GM12872 (cell line): Measurements from ENCODE around the gene LRRC23.

Experiments used
- TF ChIP-seq, protein P1 (sequence below): IDR thresholded peaks from 3 replicates; pipeline ENCODE4 v1.5.1; 2011; ENCODE audit warnings: low read depth, mild to moderate bottlenecking, low read length, moderate library complexity; ENCODE audit not compliant: insufficient read depth

The LRRC23 gene

DNA sequence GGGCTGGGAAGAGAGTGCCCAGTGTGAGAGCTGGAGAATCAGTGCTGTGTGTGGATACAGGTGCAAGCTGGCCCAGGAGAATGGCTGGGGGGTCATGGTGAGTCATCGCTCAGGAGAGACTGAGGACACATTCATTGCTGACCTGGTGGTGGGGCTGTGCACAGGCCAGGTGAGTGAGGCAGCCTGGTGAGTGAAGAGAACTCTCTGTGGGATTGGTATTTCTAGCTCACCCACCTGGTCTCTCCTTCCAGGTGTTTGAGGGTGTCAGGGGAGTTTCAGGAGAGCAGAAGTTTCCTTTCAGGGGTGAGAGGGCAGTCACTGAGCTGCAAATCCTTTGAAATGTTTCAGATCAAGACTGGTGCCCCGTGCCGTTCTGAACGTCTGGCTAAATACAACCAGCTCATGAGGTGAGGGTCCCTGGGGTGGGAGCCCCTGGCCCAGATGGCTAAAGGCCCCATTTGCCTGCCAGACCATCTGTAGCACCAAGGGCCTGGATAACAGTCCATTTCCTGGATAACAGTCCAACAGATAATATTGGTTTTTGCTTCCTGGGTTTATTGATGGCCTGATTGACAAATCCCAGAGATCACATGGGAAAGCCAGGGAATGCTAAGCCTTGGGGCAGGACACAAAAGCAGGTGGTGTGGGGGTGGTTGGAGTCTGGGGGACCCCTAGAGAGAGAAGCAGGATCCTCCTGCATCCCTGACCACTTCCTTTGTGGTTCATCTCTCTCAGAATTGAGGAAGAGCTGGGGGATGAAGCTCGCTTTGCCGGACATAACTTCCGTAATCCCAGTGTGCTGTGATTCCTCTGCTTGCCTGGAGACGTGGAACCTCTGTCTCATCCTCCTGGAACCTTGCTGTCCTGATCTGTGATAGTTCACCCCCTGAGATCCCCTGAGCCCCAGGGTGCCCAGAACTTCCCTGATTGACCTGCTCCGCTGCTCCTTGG lies 17.6 kb downstream of the LRRC23 start:
- TF ChIP-seq, protein P1, sequence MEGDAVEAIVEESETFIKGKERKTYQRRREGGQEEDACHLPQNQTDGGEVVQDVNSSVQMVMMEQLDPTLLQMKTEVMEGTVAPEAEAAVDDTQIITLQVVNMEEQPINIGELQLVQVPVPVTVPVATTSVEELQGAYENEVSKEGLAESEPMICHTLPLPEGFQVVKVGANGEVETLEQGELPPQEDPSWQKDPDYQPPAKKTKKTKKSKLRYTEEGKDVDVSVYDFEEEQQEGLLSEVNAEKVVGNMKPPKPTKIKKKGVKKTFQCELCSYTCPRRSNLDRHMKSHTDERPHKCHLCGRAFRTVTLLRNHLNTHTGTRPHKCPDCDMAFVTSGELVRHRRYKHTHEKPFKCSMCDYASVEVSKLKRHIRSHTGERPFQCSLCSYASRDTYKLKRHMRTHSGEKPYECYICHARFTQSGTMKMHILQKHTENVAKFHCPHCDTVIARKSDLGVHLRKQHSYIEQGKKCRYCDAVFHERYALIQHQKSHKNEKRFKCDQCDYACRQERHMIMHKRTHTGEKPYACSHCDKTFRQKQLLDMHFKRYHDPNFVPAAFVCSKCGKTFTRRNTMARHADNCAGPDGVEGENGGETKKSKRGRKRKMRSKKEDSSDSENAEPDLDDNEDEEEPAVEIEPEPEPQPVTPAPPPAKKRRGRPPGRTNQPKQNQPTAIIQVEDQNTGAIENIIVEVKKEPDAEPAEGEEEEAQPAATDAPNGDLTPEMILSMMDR = 0 out of 3 replicates have a peak, but pooled peaks have one; percentile 26

DNA sequence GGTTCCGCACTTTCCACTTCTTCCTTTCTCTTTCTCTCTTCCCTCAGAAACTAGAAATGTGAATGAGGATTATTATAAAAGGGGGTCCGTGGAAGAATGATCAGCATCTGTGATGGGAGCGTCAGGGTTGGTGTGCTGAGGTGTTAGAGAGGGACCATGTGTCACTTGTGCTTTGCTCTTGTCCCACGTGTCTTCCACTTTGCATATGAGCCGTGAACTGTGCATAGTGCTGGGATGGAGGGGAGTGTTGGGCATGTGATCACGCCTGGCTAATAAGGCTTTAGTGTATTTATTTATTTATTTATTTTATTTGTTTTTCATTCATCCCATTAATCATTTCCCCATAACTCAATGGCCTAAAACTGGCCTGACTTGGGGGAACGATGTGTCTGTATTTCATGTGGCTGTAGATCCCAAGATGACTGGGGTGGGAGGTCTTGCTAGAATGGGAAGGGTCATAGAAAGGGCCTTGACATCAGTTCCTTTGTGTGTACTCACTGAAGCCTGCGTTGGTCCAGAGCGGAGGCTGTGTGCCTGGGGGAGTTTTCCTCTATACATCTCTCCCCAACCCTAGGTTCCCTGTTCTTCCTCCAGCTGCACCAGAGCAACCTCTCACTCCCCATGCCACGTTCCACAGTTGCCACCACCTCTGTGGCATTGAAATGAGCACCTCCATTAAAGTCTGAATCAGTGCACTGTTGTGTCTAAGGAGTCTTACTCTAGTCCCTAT lies 18.5 kb downstream of the LRRC23 start:
- TF ChIP-seq, protein P1 = no peak

DNA sequence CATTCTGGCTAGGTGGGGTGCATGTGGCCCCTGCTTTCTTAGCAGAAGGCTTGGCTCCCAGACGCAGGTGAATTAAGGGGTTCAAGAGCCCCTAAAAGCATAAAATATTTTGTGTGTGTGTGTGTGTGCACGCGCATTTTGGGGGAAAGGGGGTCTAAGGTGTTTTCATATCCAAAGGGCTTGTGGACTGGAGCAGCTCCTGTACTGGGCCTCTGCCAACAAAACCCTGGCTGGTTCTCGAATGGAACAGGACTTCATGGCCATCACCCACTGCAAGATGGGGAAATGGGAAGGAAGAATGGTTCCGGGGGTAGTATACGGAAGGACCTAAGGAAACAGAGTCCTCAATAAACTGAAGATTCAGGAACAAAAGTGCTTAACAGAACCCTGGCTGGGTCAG lies 19.2 kb downstream of the LRRC23 start:
- TF ChIP-seq, protein P1 = no peak

DNA sequence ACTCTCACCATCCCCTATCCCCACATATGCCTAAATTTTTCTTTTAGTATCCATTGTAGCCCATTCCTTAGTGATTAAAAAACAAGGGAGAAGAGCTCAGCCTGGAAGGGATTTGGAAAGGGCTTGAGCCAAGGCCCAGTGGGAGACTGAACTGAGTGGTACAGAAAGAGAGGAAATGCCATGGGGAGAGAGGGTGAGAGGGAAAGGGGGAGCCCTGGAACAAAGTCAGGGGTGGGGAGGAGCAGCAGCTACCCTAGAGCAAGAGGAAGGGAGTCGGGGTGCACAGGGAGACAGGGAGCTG lies 20.6 kb downstream of the LRRC23 start:
- TF ChIP-seq, protein P1 = no peak

DNA sequence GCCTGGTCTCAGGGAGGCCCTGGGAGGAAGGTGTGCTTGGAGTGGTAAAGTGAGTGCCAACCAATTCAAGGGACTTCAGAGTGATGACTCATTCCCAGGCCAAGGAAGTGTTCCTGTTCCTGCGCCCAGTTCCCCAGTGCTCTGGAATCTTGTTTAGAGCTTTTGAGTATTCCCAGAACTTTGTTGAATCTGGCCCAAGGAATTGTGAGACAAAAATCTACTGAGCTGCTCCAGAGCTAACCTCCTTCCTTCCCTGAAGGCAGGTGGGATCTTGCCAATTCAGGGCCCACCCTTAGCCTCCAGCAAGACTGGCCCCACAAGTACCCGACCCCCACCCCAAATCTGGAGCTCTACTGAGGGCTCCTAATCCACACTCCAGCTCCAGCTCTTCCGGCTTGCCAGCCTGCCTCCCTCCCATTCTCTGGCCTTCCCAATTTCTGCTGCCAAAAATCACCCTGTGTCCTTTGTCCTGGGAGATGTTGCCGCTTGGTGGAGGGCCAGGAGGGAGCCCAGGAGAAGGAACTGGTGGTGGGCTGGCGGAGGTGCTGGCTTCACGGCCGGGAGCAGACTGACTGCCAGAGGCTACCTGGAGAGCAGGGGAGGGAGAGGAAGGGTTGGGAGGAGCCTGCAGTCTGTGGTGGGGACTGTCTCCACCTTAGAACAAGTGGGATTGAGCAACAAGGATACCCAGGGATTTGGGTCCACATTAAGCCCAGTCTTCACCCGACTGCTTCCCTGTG lies 21.1 kb downstream of the LRRC23 start:
- TF ChIP-seq, protein P1 = no peak

DNA sequence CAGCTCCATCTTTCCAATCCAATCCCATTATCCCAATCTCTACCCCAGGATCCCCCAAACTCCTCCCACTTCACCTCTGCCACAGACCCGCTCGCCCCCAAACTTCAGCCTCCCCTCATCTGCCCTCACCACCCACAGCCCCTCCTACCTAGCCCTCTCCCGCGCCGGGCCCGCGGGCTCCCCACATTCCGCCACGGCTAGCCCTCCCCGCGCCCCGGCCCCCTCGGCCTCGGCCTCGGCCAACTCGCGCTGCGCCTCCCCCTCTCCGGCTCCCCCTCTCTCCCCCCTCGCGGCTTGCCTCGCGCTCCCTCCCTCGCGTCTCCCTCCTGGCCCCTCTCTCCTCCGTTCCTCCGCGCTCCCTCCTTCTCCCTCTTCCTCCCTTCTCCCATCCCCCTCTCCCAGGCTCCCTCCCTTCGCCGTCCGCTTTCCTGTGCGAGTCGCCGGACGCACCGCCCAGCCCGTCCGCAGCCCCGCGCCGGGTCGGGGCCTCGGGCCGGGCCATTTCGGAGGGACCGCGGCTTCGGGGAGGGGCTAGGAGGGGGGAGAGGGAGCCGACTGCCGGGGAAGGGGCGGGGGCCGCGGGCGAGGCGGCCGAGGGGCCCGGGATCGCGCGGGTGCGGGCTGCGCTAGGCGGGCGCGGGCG lies 22.9 kb downstream of the LRRC23 start, which contains the start of gene ATN1:
TSS of gene ATN1 (plus strand) at position 581 of the 643 bp plus-strand sequence. CDS start 6,043 bp downstream, outside the sequence.
- TF ChIP-seq, protein P1 = no peak
